Vagina (tissue), 2 donors: Measurements from ENCODE around the gene DYRK1A.

Source experiments
- POLR2AphosphoS5 ChIP-seq, 2 donors: sonication (generic); formaldehyde crosslinking; IDR thresholded peaks; one replicate each; pipeline ENCODE4 v1.9.0; 2017; ENCODE audit warnings: antibody characterized with exemption in 2 of 2, mild to moderate bottlenecking in 2 of 2, low read depth in 1 of 2; ENCODE audit not compliant: insufficient read depth in 1 of 2
- TF ChIP-seq, protein P1 (sequence below), 3 experiments: fragments of 450-650 bp in 2 of 3; fragments of 200-600 bp in 1 of 3; sonication (generic) in 1 of 3; IDR thresholded peaks; one replicate each; pipeline ENCODE4 v1.5.1; 2017 to 2019; ENCODE audit warnings: antibody characterized with exemption in 3 of 3, mild to moderate bottlenecking in 2 of 3, moderate library complexity in 2 of 3

GRCh38 chr21:37413553-37414291, 47.1 kb downstream of the DYRK1A start:
- TF ChIP-seq, protein P1, sequence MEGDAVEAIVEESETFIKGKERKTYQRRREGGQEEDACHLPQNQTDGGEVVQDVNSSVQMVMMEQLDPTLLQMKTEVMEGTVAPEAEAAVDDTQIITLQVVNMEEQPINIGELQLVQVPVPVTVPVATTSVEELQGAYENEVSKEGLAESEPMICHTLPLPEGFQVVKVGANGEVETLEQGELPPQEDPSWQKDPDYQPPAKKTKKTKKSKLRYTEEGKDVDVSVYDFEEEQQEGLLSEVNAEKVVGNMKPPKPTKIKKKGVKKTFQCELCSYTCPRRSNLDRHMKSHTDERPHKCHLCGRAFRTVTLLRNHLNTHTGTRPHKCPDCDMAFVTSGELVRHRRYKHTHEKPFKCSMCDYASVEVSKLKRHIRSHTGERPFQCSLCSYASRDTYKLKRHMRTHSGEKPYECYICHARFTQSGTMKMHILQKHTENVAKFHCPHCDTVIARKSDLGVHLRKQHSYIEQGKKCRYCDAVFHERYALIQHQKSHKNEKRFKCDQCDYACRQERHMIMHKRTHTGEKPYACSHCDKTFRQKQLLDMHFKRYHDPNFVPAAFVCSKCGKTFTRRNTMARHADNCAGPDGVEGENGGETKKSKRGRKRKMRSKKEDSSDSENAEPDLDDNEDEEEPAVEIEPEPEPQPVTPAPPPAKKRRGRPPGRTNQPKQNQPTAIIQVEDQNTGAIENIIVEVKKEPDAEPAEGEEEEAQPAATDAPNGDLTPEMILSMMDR (IDR thresholded peaks at IDR 0.05), result no peak
- TF ChIP-seq POLR2AphosphoS5 (IDR thresholded peaks at IDR 0.05; ENCODE audit: insufficient read depth in 1 of 2, low read depth in 1 of 2), result no peak
